CD4-positive, CD25-positive, alpha-beta regulatory T cell (primary cell): ENCODE measurements around the gene CEP104. TPM values are rescaled to one million over a fixed set of nuclear protein-coding genes. Genes with fewer than 3 reads are reported as not detected.

ENCODE experiments used
- ATAC-seq, 2 donors: fragments of 150-1000 bp; cut with Tn5 transposase; one replicate each; pipeline ENCODE4 v1.10.0; 2021; ENCODE audit warnings: low read depth in 2 of 2, moderate number of reproducible peaks in 2 of 2, moderate library complexity in 1 of 2
- DNase-seq, 3 donors: peaks; one replicate each; pipeline versions ENCODE4 v3.0.0 to v3.0.0-alpha.2; 2012 to 2022; ENCODE audit warnings: mixed read lengths in 1 of 3
- H3K27ac ChIP-seq: one replicate; pipeline ENCODE4 v1.7.0; 2013; ENCODE audit warnings: mild to moderate bottlenecking, low read length; ENCODE audit not compliant: insufficient read depth, poor library complexity, severe bottlenecking
- H3K27me3 ChIP-seq: one replicate; pipeline ENCODE4 v1.7.0; 2013; ENCODE audit warnings: low read length; ENCODE audit not compliant: control insufficient read depth, insufficient read depth
- H3K36me3 ChIP-seq: one replicate; pipeline ENCODE4 v1.7.0; 2013; ENCODE audit warnings: mild to moderate bottlenecking, low read length, moderate library complexity; ENCODE audit not compliant: control insufficient read depth, insufficient read depth
- H3K4me1 ChIP-seq: 2 replicates; pipeline ENCODE4 v1.7.0; 2013; ENCODE audit warnings: mild to moderate bottlenecking, low read length; ENCODE audit not compliant: insufficient read depth, control insufficient read depth, poor library complexity, severe bottlenecking
- H3K4me3 ChIP-seq: one replicate; pipeline ENCODE4 v1.7.0; 2013; ENCODE audit warnings: low read depth, mild to moderate bottlenecking, low read length, moderate library complexity
- H3K9me3 ChIP-seq, 2 experiments: 1 replicate in 1 of 2; 2 replicates in 1 of 2; pipeline ENCODE4 v1.7.0; 2013; ENCODE audit warnings: low read length in 2 of 2, mild to moderate bottlenecking in 1 of 2, moderate library complexity in 1 of 2; ENCODE audit not compliant: control insufficient read depth in 2 of 2
- H3K27ac Mint-ChIP-seq, 3 donors: one replicate each; pipeline ENCODE4 v1.8.0; 2020 to 2022; ENCODE audit warnings: mild to moderate bottlenecking in 3 of 3, mixed read lengths in 3 of 3, moderate library complexity in 2 of 3
- H3K27me3 Mint-ChIP-seq: one replicate; pipeline ENCODE4 v1.8.0; 2022; ENCODE audit warnings: mild to moderate bottlenecking, mixed read lengths
- H3K36me3 Mint-ChIP-seq: one replicate; pipeline ENCODE4 v1.8.0; 2020; ENCODE audit warnings: mixed read lengths
- H3K4me1 Mint-ChIP-seq, 4 donors: one replicate each; pipeline ENCODE4 v1.8.0; 2020 to 2022; ENCODE audit warnings: mixed read lengths in 4 of 4, mild to moderate bottlenecking in 1 of 4
- H3K4me3 Mint-ChIP-seq, 4 donors: one replicate each; pipeline ENCODE4 v1.8.0; 2020 to 2022; ENCODE audit warnings: mild to moderate bottlenecking in 4 of 4, mixed read lengths in 4 of 4, moderate library complexity in 3 of 4
- H3K9me3 Mint-ChIP-seq, 7 donors: one replicate each; pipeline ENCODE4 v1.8.0; 2020 to 2022; ENCODE audit warnings: mixed read lengths in 7 of 7, mild to moderate bottlenecking in 3 of 7, moderate library complexity in 2 of 7
- polyA plus RNA-seq, 4 donors: library from polyadenylated mRNA; unstranded; fragments of 300-500 nt; fragmentation: Illumina TruSeq; gene quantifications; one replicate each; pipeline ENCODE4 v1.2.3, GENCODE V29; 2021
- total RNA-seq: library from RNA; stranded (reverse); gene quantifications from one replicate; pipeline ENCODE4 v1.2.3, GENCODE V29; 2022

CEP104 gene
- total and polyA plus RNA-seq, 5 donors from 2014 or later: 13.5 to 42.3 (median 14.6) TPM

- H3K27me3 ChIP-seq: no peaks in the 10 kb centered on the region
- H3K27ac Mint-ChIP-seq: no peak overlapping the region
- peaks cover 19% of the 10 kb centered on the region for H3K36me3 ChIP-seq
- no peak overlapping the region for H3K27ac ChIP-seq
- no peak for DNase-seq
- H3K4me3 ChIP-seq: no peak overlapping the region
- peaks cover 0 to 2% (median 0%) of the 10 kb centered on the region in 7 donors for H3K9me3 Mint-ChIP-seq
- H3K4me1 ChIP-seq: peaks cover 9% of the 10 kb centered on the region
- no peak overlapping the region for H3K4me3 Mint-ChIP-seq
- no peaks in the 10 kb centered on the region for H3K27me3 Mint-ChIP-seq
- no peaks in the 10 kb centered on the region for H3K9me3 ChIP-seq
- H3K4me1 Mint-ChIP-seq: peaks cover 5 to 22% (median 11%) of the 10 kb centered on the region in 4 donors
- no peak for ATAC-seq
- H3K36me3 Mint-ChIP-seq: peaks cover 21% of the 10 kb centered on the region
Measured at GRCh38 chr1:3863231-3863935, 6.4 kb upstream of the CEP104 start.

- Mint-ChIP-seq H3K36me3 (peaks cover 9% of the 10 kb centered on the region), H3K27ac (peak overlapping the region in 2 of 3 donors; percentile 62 to 83), H3K27me3 (no peaks in the 10 kb centered on the region), H3K4me3 (peak overlapping the region; percentile 70 to 99 (median 98)), H3K9me3 (peaks cover 0 to 2% (median 0%) of the 10 kb centered on the region in 7 donors), H3K4me1 (peaks cover 6 to 52% (median 26%) of the 10 kb centered on the region in 4 donors)
- no peaks in the 10 kb centered on the region for H3K27me3 ChIP-seq
- peak in 1 of 3 donors; percentile 4 for DNase-seq
- H3K27ac ChIP-seq: no peak overlapping the region
- H3K4me3 ChIP-seq: peak overlapping the region; percentile 19
- no peaks in the 10 kb centered on the region for H3K9me3 ChIP-seq
- peaks cover 28% of the 10 kb centered on the region for H3K4me1 ChIP-seq
- ATAC-seq: no peak
- peaks cover 4% of the 10 kb centered on the region for H3K36me3 ChIP-seq
Measured at GRCh38 chr1:3858231-3858981, 1.4 kb upstream of the CEP104 start.

- Histone ChIP-seq H3K4me1 (peaks cover 28% of the 10 kb centered on the region), H3K9me3 (no peaks in the 10 kb centered on the region), H3K27me3 (no peaks in the 10 kb centered on the region), H3K36me3 (peaks cover 4% of the 10 kb centered on the region), H3K4me3 (peak overlapping the region; percentile 19), H3K27ac (peak overlapping the region; percentile 78)
- Mint-ChIP-seq H3K36me3 (peaks cover 7% of the 10 kb centered on the region), H3K4me1 (peaks cover 13 to 55% (median 25%) of the 10 kb centered on the region in 4 donors), H3K27ac (peak overlapping the region in 1 of 3 donors; percentile 91), H3K9me3 (peaks cover 0 to 2% (median 0%) of the 10 kb centered on the region in 7 donors), H3K27me3 (no peaks in the 10 kb centered on the region), H3K4me3 (peak overlapping the region; percentile 70 to 99 (median 98))
- ATAC-seq (no peak), DNase-seq (no peak)
Measured at GRCh38 chr1:3857791-3858129, 749 bp upstream of the CEP104 start.

GRCh38 chr1:3852711-3853485, 4.1 kb downstream of the CEP104 start:
- Mint-ChIP-seq H3K27ac (no peak overlapping the region), H3K27me3 (no peaks in the 10 kb centered on the region), H3K4me1 (peaks cover 8 to 31% (median 16%) of the 10 kb centered on the region in 4 donors), H3K36me3 (peaks cover 27% of the 10 kb centered on the region), H3K4me3 (peak overlapping the region in 2 of 4 donors; percentile 45 to 75), H3K9me3 (no peaks in the 10 kb centered on the region)
- DNase-seq (no peak), ATAC-seq (no peak)
- Histone ChIP-seq H3K4me1 (peaks cover 14% of the 10 kb centered on the region), H3K27me3 (no peaks in the 10 kb centered on the region), H3K9me3 (no peaks in the 10 kb centered on the region), H3K36me3 (peaks cover 32% of the 10 kb centered on the region), H3K27ac (no peak overlapping the region), H3K4me3 (no peak overlapping the region)

GRCh38 chr1:3852091-3852490, 4.9 kb downstream of the CEP104 start:
- no peaks in the 10 kb centered on the region for H3K9me3 ChIP-seq
- no peak overlapping the region for H3K27ac ChIP-seq
- no peak overlapping the region for H3K27ac Mint-ChIP-seq
- H3K27me3 ChIP-seq: no peaks in the 10 kb centered on the region
- no peak overlapping the region for H3K4me3 Mint-ChIP-seq
- H3K36me3 Mint-ChIP-seq: peaks cover 24% of the 10 kb centered on the region
- H3K27me3 Mint-ChIP-seq: no peaks in the 10 kb centered on the region
- peaks cover 10% of the 10 kb centered on the region for H3K4me1 ChIP-seq
- no peak for ATAC-seq
- no peak overlapping the region for H3K4me3 ChIP-seq
- DNase-seq: no peak
- no peaks in the 10 kb centered on the region for H3K9me3 Mint-ChIP-seq
- H3K36me3 ChIP-seq: peaks cover 38% of the 10 kb centered on the region
- peaks cover 7 to 26% (median 13%) of the 10 kb centered on the region in 4 donors for H3K4me1 Mint-ChIP-seq

- DNase-seq (no peak), ATAC-seq (no peak)
- H3K27ac Mint-ChIP-seq: no peak overlapping the region
- peak overlapping the region in 1 of 4 donors; percentile 16 for H3K4me3 Mint-ChIP-seq
- no peak overlapping the region for H3K27ac ChIP-seq
- H3K27me3 ChIP-seq: no peaks in the 10 kb centered on the region
- H3K9me3 Mint-ChIP-seq: no peaks in the 10 kb centered on the region
- no peaks in the 10 kb centered on the region for H3K9me3 ChIP-seq
- peaks cover 28% of the 10 kb centered on the region for H3K36me3 Mint-ChIP-seq
- H3K27me3 Mint-ChIP-seq: no peaks in the 10 kb centered on the region
- H3K36me3 ChIP-seq: peaks cover 44% of the 10 kb centered on the region
- peaks cover 7 to 25% (median 11%) of the 10 kb centered on the region in 4 donors for H3K4me1 Mint-ChIP-seq
- H3K4me3 ChIP-seq: no peak overlapping the region
- H3K4me1 ChIP-seq: peaks cover 5% of the 10 kb centered on the region
Measured at GRCh38 chr1:3851292-3851691, 5.7 kb downstream of the CEP104 start.

GRCh38 chr1:3850857-3851256, 6.2 kb downstream of the CEP104 start:
- H3K27ac ChIP-seq: no peak overlapping the region
- H3K27me3 ChIP-seq: no peaks in the 10 kb centered on the region
- no peaks in the 10 kb centered on the region for H3K9me3 Mint-ChIP-seq
- DNase-seq (no peak), ATAC-seq (no peak)
- H3K4me3 Mint-ChIP-seq: no peak overlapping the region
- H3K36me3 Mint-ChIP-seq: peaks cover 28% of the 10 kb centered on the region
- no peak overlapping the region for H3K4me3 ChIP-seq
- peaks cover 44% of the 10 kb centered on the region for H3K36me3 ChIP-seq
- H3K4me1 Mint-ChIP-seq: peaks cover 6 to 21% (median 10%) of the 10 kb centered on the region in 4 donors
- peaks cover under 1% of the 10 kb centered on the region for H3K4me1 ChIP-seq
- H3K9me3 ChIP-seq: no peaks in the 10 kb centered on the region
- H3K27ac Mint-ChIP-seq: no peak overlapping the region
- no peaks in the 10 kb centered on the region for H3K27me3 Mint-ChIP-seq
